Smooth muscle cell (in vitro differentiated cells): Measurements from ENCODE around the gene CLCC1. TPM values are rescaled to one million over a fixed set of nuclear protein-coding genes. Genes with fewer than 3 reads are reported as not detected.
"Not testable (repeated sequence)": the region's sequence is repeated elsewhere in the genome, so short reads cannot be mapped to it uniquely, and the experiment has no call there.

Source experiments
- DNase-seq: peaks from one replicate; lab custom pipeline; 2025; ENCODE audit not compliant: unreplicated experiment; lab: John Stamatoyannopoulos, UW
- H2AFZ ChIP-seq: fragments of 200-600 bp; sonication (generic); 2 replicates; pipeline ENCODE4 v1.6.0; 2016; ENCODE audit warnings: antibody characterized with exemption, low read depth, mild to moderate bottlenecking
- H3F3A ChIP-seq: fragments of 200-600 bp; sonication (generic); 2 replicates; pipeline ENCODE4 v1.6.0; 2017; ENCODE audit warnings: antibody characterized with exemption, low read depth
- H3K27ac ChIP-seq: fragments of 200-600 bp; sonication (generic); 2 replicates; pipeline ENCODE4 v1.5.1; 2016; ENCODE audit warnings: low read depth, mild to moderate bottlenecking
- H3K27me3 ChIP-seq: fragments of 200-600 bp; sonication (generic); 2 replicates; pipeline ENCODE4 v1.6.1; 2016; ENCODE audit warnings: low read depth, mild to moderate bottlenecking
- H3K36me3 ChIP-seq: fragments of 200-600 bp; sonication (generic); 2 replicates; pipeline ENCODE4 v1.5.1; 2016; ENCODE audit warnings: low read depth
- H3K4me1 ChIP-seq: fragments of 200-600 bp; sonication (generic); 2 replicates; pipeline ENCODE4 v1.5.1; 2016; ENCODE audit warnings: low read depth
- H3K4me2 ChIP-seq: fragments of 200-600 bp; sonication (generic); 2 replicates; pipeline ENCODE4 v1.6.0; 2016; ENCODE audit warnings: mild to moderate bottlenecking
- H3K4me3 ChIP-seq: fragments of 200-600 bp; sonication (generic); 2 replicates; pipeline ENCODE4 v1.5.1; 2016; ENCODE audit warnings: mild to moderate bottlenecking
- H3K79me2 ChIP-seq: fragments of 200-600 bp; sonication (generic); 2 replicates; pipeline ENCODE4 v1.6.0; 2016; ENCODE audit warnings: low read depth, mild to moderate bottlenecking
- H3K9ac ChIP-seq: fragments of 200-600 bp; sonication (generic); 2 replicates; pipeline ENCODE4 v1.6.0; 2016; ENCODE audit warnings: low read depth
- H3K9me3 ChIP-seq: fragments of 200-600 bp; sonication (generic); replicated peaks from 2 replicates; pipeline ENCODE4 v1.5.1; 2016; ENCODE audit warnings: low read depth
- H4K20me1 ChIP-seq: fragments of 200-600 bp; sonication (generic); 2 replicates; pipeline ENCODE4 v1.6.0; 2016; ENCODE audit warnings: low read depth
- CTCF ChIP-seq: fragments of 200-600 bp; sonication (generic); IDR thresholded peaks from 2 replicates; pipeline ENCODE4 v1.5.1; 2017; ENCODE audit warnings: borderline replicate concordance, mild to moderate bottlenecking, antibody characterized with exemption; ENCODE audit not compliant: insufficient read depth, poor library complexity, severe bottlenecking
- WGBS: methylation state at CpG from one replicate; pipeline ENCODE4 v1.1.7; 2016; ENCODE audit warnings: low lambda C conversion rate; 5-methylcytosine and 5-hydroxymethylcytosine counted together
- polyA plus RNA-seq: library from polyadenylated mRNA; unstranded; fragments of >200 nt; fragmentation: Nextera tagmentation; extraction: Ambion mirVana; gene quantifications from 2 replicates; pipeline ENCODE4 v1.2.1, GENCODE V29; 2016
- total RNA-seq: library from RNA; depleted of rRNA; stranded (reverse); fragments of >200 nt; gene quantifications from 2 replicates; pipeline ENCODE4 v1.2.3, GENCODE V29; 2014

The CLCC1 gene
- total and polyA plus RNA-seq, 2 experiments from 2014 or later: 16.3 to 23.0 TPM

- DNase-seq: no peak
- no peak overlapping the region for H3K4me2 ChIP-seq
- H2AFZ ChIP-seq: no peak overlapping the region
- peaks cover 61% of the 10 kb centered on the region for H4K20me1 ChIP-seq
- no peak overlapping the region for H3K9ac ChIP-seq
- no peak overlapping the region for H3K27ac ChIP-seq
- WGBS: 84% methylated on average over 4 of the region's 4 CpGs
- no peaks in the 10 kb centered on the region for H3K9me3 ChIP-seq
- H3K79me2 ChIP-seq: peaks cover 45% of the 10 kb centered on the region
- H3K4me3 ChIP-seq: no peak overlapping the region
- no peaks in the 10 kb centered on the region for H3F3A ChIP-seq
- no peaks in the 10 kb centered on the region for H3K27me3 ChIP-seq
- H3K36me3 ChIP-seq: peaks cover 10% of the 10 kb centered on the region
- no peaks in the 10 kb centered on the region for H3K4me1 ChIP-seq
- TF ChIP-seq CTCF: no peak
Measured at GRCh38 chr1:108949044-108949443, 14.2 kb downstream of the CLCC1 start.

- no peak overlapping the region for H3K27ac ChIP-seq
- no peak overlapping the region for H3K4me3 ChIP-seq
- H2AFZ ChIP-seq: no peak overlapping the region
- H3K9me3 ChIP-seq: no peaks in the 10 kb centered on the region
- H3K27me3 ChIP-seq: no peaks in the 10 kb centered on the region
- H3K79me2 ChIP-seq: peaks cover 38% of the 10 kb centered on the region
- H3K4me2 ChIP-seq: no peak overlapping the region
- H3K4me1 ChIP-seq: no peaks in the 10 kb centered on the region
- H3K9ac ChIP-seq: no peak overlapping the region
- DNase-seq: no peak
- peaks cover 50% of the 10 kb centered on the region for H4K20me1 ChIP-seq
- TF ChIP-seq CTCF: no peak
- WGBS: 45% methylated on average over 6 of the region's 6 CpGs
- H3F3A ChIP-seq: no peaks in the 10 kb centered on the region
- peaks cover 10% of the 10 kb centered on the region for H3K36me3 ChIP-seq
Measured at GRCh38 chr1:108947871-108948525, 15.3 kb downstream of the CLCC1 start.

DNA sequence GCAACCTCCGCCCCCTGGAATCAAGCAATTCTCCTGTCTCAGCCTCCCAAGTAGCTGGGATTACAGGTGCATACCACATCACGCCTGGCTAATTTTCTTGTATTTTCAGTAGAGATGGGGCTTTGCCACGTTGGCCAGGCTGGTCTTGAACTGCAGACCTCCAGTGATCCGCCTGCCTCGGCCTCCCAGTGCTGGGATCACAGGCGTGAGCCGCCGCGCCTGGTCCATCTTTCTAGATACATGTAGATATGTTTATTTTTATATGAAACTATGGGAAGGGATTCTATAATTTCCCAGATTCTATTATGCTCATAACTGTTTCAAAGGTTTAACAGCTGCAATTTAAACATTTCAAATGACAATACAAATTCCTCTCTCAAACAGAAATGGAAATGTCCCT lies 27.1 kb downstream of the CLCC1 start:
- no peaks in the 10 kb centered on the region for H3K9me3 ChIP-seq
- TF ChIP-seq CTCF: no peak
- H3K27me3 ChIP-seq: no peaks in the 10 kb centered on the region
- no peak overlapping the region for H2AFZ ChIP-seq
- DNase-seq: no peak
- no peak overlapping the region for H3K27ac ChIP-seq
- no peak overlapping the region for H3K9ac ChIP-seq
- H3F3A ChIP-seq: no peaks in the 10 kb centered on the region
- 96% methylated on average over 9 of the region's 9 CpGs for WGBS
- H4K20me1 ChIP-seq: no peaks in the 10 kb centered on the region
- H3K4me1 ChIP-seq: no peaks in the 10 kb centered on the region
- H3K36me3 ChIP-seq: peaks cover 25% of the 10 kb centered on the region
- no peaks in the 10 kb centered on the region for H3K79me2 ChIP-seq
- no peak overlapping the region for H3K4me2 ChIP-seq
- H3K4me3 ChIP-seq: no peak overlapping the region

DNA sequence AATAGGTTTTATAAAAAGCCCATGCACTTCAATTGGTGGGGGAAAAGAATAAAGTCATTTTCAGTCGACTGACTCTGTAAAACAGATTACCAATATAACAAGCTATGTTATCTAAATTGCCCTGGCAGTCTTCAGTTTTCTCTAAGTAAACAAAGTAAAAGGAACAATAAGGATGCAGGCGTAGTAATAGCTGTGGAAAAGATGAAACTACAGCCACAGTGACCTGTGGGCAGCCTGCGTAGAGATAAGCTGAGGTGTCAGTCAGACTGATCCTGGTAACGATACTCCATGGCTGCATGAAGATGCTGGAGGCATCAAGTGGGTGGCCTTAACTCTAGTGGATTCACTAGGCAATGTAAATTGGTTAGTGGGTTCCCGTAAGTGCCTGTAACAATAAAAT lies 29.3 kb downstream of the CLCC1 start:
- no peaks in the 10 kb centered on the region for H3F3A ChIP-seq
- DNase-seq: no peak
- H3K9ac ChIP-seq: no peak overlapping the region
- no peaks in the 10 kb centered on the region for H4K20me1 ChIP-seq
- no peak overlapping the region for H3K27ac ChIP-seq
- no peaks in the 10 kb centered on the region for H3K9me3 ChIP-seq
- H3K36me3 ChIP-seq: peaks cover 23% of the 10 kb centered on the region
- 94% methylated on average over 5 of the region's 5 CpGs for WGBS
- H3K79me2 ChIP-seq: no peaks in the 10 kb centered on the region
- H3K4me3 ChIP-seq: no peak overlapping the region
- H3K27me3 ChIP-seq: no peaks in the 10 kb centered on the region
- H2AFZ ChIP-seq: no peak overlapping the region
- TF ChIP-seq CTCF: no peak
- no peaks in the 10 kb centered on the region for H3K4me1 ChIP-seq
- no peak overlapping the region for H3K4me2 ChIP-seq

GRCh38 chr1:108927565-108927964 lies 35.7 kb downstream of the CLCC1 start:
- H3K9ac ChIP-seq, H3K4me2 ChIP-seq, H2AFZ ChIP-seq, H3K4me3 ChIP-seq, DNase-seq, H3K27ac ChIP-seq, H3K9me3 ChIP-seq, H3K27me3 ChIP-seq, H3K4me1 ChIP-seq, H4K20me1 ChIP-seq, H3F3A ChIP-seq, H3K79me2 ChIP-seq: not testable (repeated sequence)
- peaks cover 12% of the 10 kb centered on the region for H3K36me3 ChIP-seq
- whole genome bisulfite sequencing: 100% methylated on average over 1 of the region's 1 CpG
